ENCODE data around the gene EFNB2. TPM values are rescaled to one million over a fixed set of nuclear protein-coding genes. Genes with fewer than 3 reads are reported as not detected.

EFNB2 gene
- total and polyA plus RNA-seq, 2 donors from 2014 or later, result 12.7 to 32.8 TPM

DNA sequence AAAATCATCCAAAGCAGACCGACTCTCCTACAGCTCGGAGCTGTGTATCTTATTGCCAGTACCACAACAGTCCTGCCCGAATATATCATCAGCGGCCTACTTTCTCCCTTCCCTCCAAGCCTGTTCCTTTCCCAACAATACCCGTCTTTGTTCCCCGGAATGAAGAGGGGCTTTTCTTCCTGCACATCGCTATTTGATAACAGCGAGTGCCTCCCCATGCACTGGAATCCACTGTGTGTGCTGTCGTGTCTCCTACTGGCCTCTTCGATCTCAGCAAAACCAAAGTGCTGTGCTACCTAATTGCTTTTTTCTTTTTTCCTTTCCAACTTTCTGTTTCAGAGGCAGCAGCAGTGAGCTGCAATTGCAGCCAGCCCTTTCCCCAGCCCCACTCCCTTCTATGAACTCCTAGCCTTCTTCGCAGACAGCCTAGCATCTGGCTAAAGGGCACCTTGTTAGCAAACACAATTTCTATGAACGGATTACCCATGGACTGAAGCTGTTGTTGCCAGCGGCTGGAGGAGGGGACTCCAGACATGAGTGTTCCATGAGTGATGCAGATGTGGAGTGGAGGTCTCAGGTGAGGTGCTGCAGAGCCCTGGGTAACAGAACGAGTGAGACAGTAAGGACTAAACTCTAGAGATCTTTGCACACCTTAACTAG is 43.4 kb downstream of the EFNB2 start:
- DNase-seq, result no peak
- Histone ChIP-seq H3K4me3 (ENCODE audit: low read length in 3 of 3) (no peak overlapping the region), H3K9me3 (ENCODE audit: control insufficient read depth in 2 of 3, insufficient read depth in 1 of 3, low read length in 3 of 3) (no peaks in the 10 kb centered on the region), H3K9ac (ENCODE audit: low read length in 3 of 3) (no peak overlapping the region), H3K36me3 (ENCODE audit: control insufficient read depth in 2 of 3, insufficient read depth in 3 of 3, low read length in 3 of 3) (peaks cover 0 to 7% (median 0%) of the 10 kb centered on the region in 3 donors), H3K27me3 (ENCODE audit: control insufficient read depth, insufficient read depth, low read length) (no peaks in the 10 kb centered on the region), H3K27ac (ENCODE audit: low read depth in 2 of 2, low read length in 2 of 2) (no peak overlapping the region), H3K4me1 (ENCODE audit: control insufficient read depth in 2 of 3, insufficient read depth in 2 of 3, low read depth in 1 of 3, low read length in 3 of 3) (peaks cover 0 to 3% (median 0%) of the 10 kb centered on the region in 3 donors)
- no peak for FAIRE-seq
- intact Hi-C loops (cut with DNase I), result no loop called here
- TF ChIP-seq, protein P1, sequence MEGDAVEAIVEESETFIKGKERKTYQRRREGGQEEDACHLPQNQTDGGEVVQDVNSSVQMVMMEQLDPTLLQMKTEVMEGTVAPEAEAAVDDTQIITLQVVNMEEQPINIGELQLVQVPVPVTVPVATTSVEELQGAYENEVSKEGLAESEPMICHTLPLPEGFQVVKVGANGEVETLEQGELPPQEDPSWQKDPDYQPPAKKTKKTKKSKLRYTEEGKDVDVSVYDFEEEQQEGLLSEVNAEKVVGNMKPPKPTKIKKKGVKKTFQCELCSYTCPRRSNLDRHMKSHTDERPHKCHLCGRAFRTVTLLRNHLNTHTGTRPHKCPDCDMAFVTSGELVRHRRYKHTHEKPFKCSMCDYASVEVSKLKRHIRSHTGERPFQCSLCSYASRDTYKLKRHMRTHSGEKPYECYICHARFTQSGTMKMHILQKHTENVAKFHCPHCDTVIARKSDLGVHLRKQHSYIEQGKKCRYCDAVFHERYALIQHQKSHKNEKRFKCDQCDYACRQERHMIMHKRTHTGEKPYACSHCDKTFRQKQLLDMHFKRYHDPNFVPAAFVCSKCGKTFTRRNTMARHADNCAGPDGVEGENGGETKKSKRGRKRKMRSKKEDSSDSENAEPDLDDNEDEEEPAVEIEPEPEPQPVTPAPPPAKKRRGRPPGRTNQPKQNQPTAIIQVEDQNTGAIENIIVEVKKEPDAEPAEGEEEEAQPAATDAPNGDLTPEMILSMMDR (IDR thresholded peaks at IDR 0.05; ENCODE audit: borderline replicate concordance, extremely low read depth, insufficient read depth), result no peak

DNA sequence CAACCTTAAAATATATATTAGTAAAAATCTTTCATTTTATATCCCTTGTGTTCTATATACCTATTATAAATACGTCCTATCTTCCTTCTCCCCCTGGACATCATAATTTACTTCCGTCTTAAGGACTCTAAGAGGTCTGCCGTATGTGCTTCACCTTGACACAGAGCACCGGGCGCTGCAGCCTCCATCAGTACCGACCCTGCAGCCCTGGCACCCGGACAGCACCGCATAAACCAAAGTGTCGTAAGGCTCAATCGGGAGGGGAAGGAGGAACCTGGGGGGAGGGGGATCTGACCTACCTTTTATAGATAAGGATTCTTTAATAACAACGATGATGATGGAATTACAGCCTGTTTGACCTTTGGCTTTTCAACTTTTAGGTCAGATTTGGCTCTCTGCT is 44.0 kb downstream of the EFNB2 start:
- H3K36me3 ChIP-seq (ENCODE audit: control insufficient read depth in 2 of 3, insufficient read depth in 3 of 3, low read length in 3 of 3), result peaks cover 0 to 7% (median 0%) of the 10 kb centered on the region in 3 donors
- no peaks in the 10 kb centered on the region for H3K27me3 ChIP-seq (ENCODE audit: control insufficient read depth, insufficient read depth, low read length)
- no peak overlapping the region for H3K27ac ChIP-seq (ENCODE audit: low read depth in 2 of 2, low read length in 2 of 2)
- no peaks in the 10 kb centered on the region for H3K4me1 ChIP-seq (ENCODE audit: control insufficient read depth in 2 of 3, insufficient read depth in 2 of 3, low read depth in 1 of 3, low read length in 3 of 3)
- H3K9me3 ChIP-seq (ENCODE audit: control insufficient read depth in 2 of 3, insufficient read depth in 1 of 3, low read length in 3 of 3), result no peaks in the 10 kb centered on the region
- no peak overlapping the region for H3K4me3 ChIP-seq (ENCODE audit: low read length in 3 of 3)
- DNase-seq, result no peak
- intact Hi-C loops (cut with DNase I), result no loop called here
- H3K9ac ChIP-seq (ENCODE audit: low read length in 3 of 3), result no peak overlapping the region
- no peak for FAIRE-seq
- TF ChIP-seq, protein P1 (IDR thresholded peaks at IDR 0.05; ENCODE audit: borderline replicate concordance, extremely low read depth, insufficient read depth), result no peak

DNA sequence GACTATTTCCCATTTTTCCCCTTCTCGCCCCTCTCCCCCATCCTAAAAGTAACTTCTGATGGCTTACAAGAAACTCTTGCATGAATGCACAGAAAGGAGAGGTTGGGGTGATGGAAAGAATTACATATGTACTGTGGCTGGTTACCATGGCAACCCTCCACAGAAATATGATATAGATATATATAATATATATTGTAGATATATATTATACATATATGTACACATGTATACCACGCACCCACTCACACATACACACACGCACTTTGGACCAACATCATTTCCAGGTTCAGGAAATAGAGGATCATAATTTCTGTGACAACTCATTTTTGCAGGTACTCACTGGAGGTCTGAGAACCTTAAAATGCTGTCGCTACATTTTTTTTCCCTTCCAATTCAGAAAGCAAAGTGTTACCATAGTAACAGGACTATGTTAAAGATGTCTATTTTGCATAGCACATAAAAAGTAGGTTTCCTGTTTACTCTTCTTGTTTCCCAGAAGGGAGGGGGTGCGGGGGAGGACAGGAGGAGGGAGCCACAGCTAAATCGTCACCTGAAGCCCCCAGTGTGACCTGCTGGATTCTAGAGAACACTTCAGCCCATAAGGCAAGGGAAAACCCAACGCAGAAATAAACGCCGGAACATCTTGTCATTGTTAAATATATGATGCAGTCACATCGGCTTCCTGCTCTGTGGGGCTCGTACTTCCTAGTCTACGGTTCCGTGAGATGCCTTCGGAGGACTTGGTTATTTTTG is 44.7 kb downstream of the EFNB2 start:
- TF ChIP-seq, protein P1 (IDR thresholded peaks at IDR 0.05; ENCODE audit: borderline replicate concordance, extremely low read depth, insufficient read depth), result no peak
- intact Hi-C loops (cut with DNase I), result no loop called here
- no peak overlapping the region for H3K27ac ChIP-seq (ENCODE audit: low read depth in 2 of 2, low read length in 2 of 2)
- no peak overlapping the region for H3K9ac ChIP-seq (ENCODE audit: low read length in 3 of 3)
- H3K4me3 ChIP-seq (ENCODE audit: low read length in 3 of 3), result no peak overlapping the region
- H3K36me3 ChIP-seq (ENCODE audit: control insufficient read depth in 2 of 3, insufficient read depth in 3 of 3, low read length in 3 of 3), result peaks cover 0 to 7% (median 0%) of the 10 kb centered on the region in 3 donors
- no peaks in the 10 kb centered on the region for H3K4me1 ChIP-seq (ENCODE audit: control insufficient read depth in 2 of 3, insufficient read depth in 2 of 3, low read depth in 1 of 3, low read length in 3 of 3)
- H3K27me3 ChIP-seq (ENCODE audit: control insufficient read depth, insufficient read depth, low read length), result no peaks in the 10 kb centered on the region
- H3K9me3 ChIP-seq (ENCODE audit: control insufficient read depth in 2 of 3, insufficient read depth in 1 of 3, low read length in 3 of 3), result no peaks in the 10 kb centered on the region
- FAIRE-seq (no peak), DNase-seq (peak in 1 of 5 donors; percentile 78)
